ENCODE measurements around the gene CCDC175.

Gene CCDC175

GRCh38 chr14:59478540-59478939 is 98.1 kb downstream of the CCDC175 start:
- Histone ChIP-seq H3K79me2 (ENCODE audit: low read length) (no peaks in the 10 kb centered on the region), H3K9ac (ENCODE audit: low read length) (no peak overlapping the region), H3K36me3 (replicated peaks; ENCODE audit: insufficient read depth, low read length) (no peaks in the 10 kb centered on the region), H3F3A (ENCODE audit: insufficient read depth, low read length) (no peaks in the 10 kb centered on the region), H3K4me2 (ENCODE audit: low read depth, low read length) (no peak overlapping the region), H3K9me2 (replicated peaks; ENCODE audit: insufficient read depth, low read length) (no peaks in the 10 kb centered on the region), H3K27ac (ENCODE audit: low read length) (no peak overlapping the region), H3K27me3 (replicated peaks; ENCODE audit: insufficient read depth, low read length) (no peaks in the 10 kb centered on the region), H3K4me3 (ENCODE audit: low read length) (no peak overlapping the region), H2AFZ (ENCODE audit: low read length) (no peak overlapping the region), H4K20me1 (ENCODE audit: insufficient read depth, low read length) (no peaks in the 10 kb centered on the region), H3K9me3 (replicated peaks; ENCODE audit: insufficient read depth, low read length) (no peaks in the 10 kb centered on the region), H3K4me1 (ENCODE audit: low read length) (0 out of 2 replicates have a peak, but pooled peaks cover 4% of the 10 kb centered on the region)
- DNase-seq: no peak
- TF ChIP-seq CTCF (IDR thresholded peaks at IDR 0.05; ENCODE audit: low read length) (no peak), EZH2 (optimal IDR thresholded peaks at IDR 0.05; ENCODE audit: low read depth, low read length) (no peak), EZH2phosphoT487 (IDR thresholded peaks at IDR 0.05; ENCODE audit: low read length) (no peak)

DNA sequence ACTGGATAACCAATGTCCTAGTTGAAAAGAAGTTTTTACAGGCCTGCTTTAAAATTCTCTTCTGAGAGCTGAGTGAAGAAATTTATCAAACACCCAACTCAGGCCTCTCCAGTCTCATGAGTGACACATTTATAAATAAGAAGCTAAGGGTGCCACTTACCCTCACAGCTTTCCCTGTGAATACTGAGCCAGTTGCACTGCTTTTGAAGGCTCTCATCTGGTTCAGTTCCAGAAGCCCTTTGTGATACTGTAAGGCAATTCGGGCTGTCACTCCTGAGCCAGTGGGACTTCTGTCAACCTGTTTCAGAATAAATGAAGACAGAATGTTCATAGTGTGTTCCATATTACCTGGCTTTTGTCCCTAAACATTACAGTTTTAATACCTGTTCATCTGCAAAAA is 100.9 kb downstream of the CCDC175 start:
- Histone ChIP-seq H3K9me2 (replicated peaks; ENCODE audit: insufficient read depth, low read length) (no peaks in the 10 kb centered on the region), H4K20me1 (ENCODE audit: insufficient read depth, low read length) (no peaks in the 10 kb centered on the region), H3K36me3 (replicated peaks; ENCODE audit: insufficient read depth, low read length) (no peaks in the 10 kb centered on the region), H3F3A (ENCODE audit: insufficient read depth, low read length) (no peaks in the 10 kb centered on the region), H3K4me2 (ENCODE audit: low read depth, low read length) (no peak overlapping the region), H2AFZ (ENCODE audit: low read length) (no peak overlapping the region), H3K9ac (ENCODE audit: low read length) (no peak overlapping the region), H3K9me3 (replicated peaks; ENCODE audit: insufficient read depth, low read length) (no peaks in the 10 kb centered on the region), H3K27me3 (replicated peaks; ENCODE audit: insufficient read depth, low read length) (no peaks in the 10 kb centered on the region), H3K27ac (ENCODE audit: low read length) (no peak overlapping the region), H3K79me2 (ENCODE audit: low read length) (no peaks in the 10 kb centered on the region), H3K4me1 (ENCODE audit: low read length) (no peaks in the 10 kb centered on the region), H3K4me3 (ENCODE audit: low read length) (no peak overlapping the region)
- DNase-seq: no peak
- TF ChIP-seq CTCF (IDR thresholded peaks at IDR 0.05; ENCODE audit: low read length): no peak
- no peak for TF ChIP-seq EZH2 (optimal IDR thresholded peaks at IDR 0.05; ENCODE audit: low read depth, low read length)
- no peak for TF ChIP-seq EZH2phosphoT487 (IDR thresholded peaks at IDR 0.05; ENCODE audit: low read length)

DNA sequence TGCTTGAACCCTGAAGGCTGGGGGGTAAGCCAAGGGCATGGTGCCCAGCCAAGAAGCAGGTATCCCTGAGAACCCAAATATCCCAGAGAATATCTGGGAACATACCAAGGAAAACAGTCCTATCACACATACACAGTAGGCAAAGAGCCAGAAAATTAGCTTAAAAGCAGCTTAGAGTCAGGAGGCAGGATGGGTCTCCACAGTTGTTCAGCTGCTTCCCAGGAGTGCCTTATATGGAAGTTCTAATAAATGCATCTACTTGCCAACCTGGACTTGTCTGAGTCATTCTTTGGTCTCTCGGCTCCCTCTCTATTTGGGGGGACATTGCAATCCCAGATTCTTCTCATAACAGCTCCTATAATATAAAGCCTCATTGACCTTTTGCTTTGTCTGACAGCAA is 102.4 kb downstream of the CCDC175 start:
- Histone ChIP-seq H3F3A (ENCODE audit: insufficient read depth, low read length) (no peaks in the 10 kb centered on the region), H3K27me3 (replicated peaks; ENCODE audit: insufficient read depth, low read length) (no peaks in the 10 kb centered on the region), H3K4me1 (ENCODE audit: low read length) (no peaks in the 10 kb centered on the region), H3K27ac (ENCODE audit: low read length) (no peak overlapping the region), H3K79me2 (ENCODE audit: low read length) (no peaks in the 10 kb centered on the region), H2AFZ (ENCODE audit: low read length) (no peak overlapping the region), H3K4me3 (ENCODE audit: low read length) (no peak overlapping the region), H4K20me1 (ENCODE audit: insufficient read depth, low read length) (no peaks in the 10 kb centered on the region), H3K4me2 (ENCODE audit: low read depth, low read length) (no peak overlapping the region), H3K9ac (ENCODE audit: low read length) (no peak overlapping the region), H3K36me3 (replicated peaks; ENCODE audit: insufficient read depth, low read length) (no peaks in the 10 kb centered on the region), H3K9me3 (replicated peaks; ENCODE audit: insufficient read depth, low read length) (no peaks in the 10 kb centered on the region), H3K9me2 (replicated peaks; ENCODE audit: insufficient read depth, low read length) (no peaks in the 10 kb centered on the region)
- TF ChIP-seq EZH2 (optimal IDR thresholded peaks at IDR 0.05; ENCODE audit: low read depth, low read length): no peak
- no peak for TF ChIP-seq CTCF (IDR thresholded peaks at IDR 0.05; ENCODE audit: low read length)
- no peak for TF ChIP-seq EZH2phosphoT487 (IDR thresholded peaks at IDR 0.05; ENCODE audit: low read length)
- no peak for DNase-seq
